ENCODE results near the gene PIEZO1. TPM values are rescaled to one million over a fixed set of nuclear protein-coding genes. Genes with fewer than 3 reads are reported as not detected.

PIEZO1 gene
- total and polyA plus RNA-seq, 10 donors: 145 to 385 (median 201) TPM

DNA sequence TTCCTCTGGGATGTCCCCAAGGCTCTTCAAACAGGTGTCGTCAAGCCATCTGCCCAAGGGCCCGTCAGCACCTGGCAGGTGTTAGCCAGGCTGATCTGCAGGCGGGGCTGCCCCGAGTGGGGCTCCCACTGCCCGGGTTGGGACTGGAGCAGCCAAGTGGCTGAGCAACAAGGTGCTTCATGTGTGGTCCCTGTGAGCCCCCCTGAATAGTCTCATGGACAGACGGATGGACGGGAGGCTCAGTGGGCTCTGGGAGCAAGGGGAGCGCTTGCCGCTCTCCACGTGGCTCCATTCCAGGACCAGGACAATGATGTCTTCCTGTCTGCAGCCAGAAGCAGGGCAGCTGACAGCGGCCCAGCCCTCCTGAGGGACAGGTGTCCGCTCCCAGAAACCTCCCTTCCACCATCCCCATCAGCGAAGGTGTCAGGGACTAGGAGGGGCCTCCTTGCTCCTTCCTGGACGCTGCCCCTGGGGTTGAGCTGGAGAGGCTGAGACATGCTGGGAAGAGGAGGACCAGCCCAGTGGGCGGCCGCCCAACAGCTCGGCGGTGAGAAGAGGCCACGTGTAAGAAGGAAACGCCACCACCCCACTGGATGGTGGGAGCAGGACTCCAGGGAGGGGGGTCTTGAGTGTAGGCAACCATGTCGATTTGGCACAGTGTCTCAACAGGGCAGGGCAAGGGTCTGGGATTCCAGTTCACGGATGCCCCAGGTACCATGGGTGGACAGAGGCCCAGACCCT lies 108.3 kb downstream of the PIEZO1 start:
- intact Hi-C loops (cut with DNase I; ENCODE audit: low total_unique reads): no loop called here
- peaks cover 11 to 21% (median 18%) of the 10 kb centered on the region in 6 donors for H3K4me1 ChIP-seq
- H3K4me3 ChIP-seq: no peak overlapping the region
- H3K27ac ChIP-seq: no peak overlapping the region
- peaks cover 0 to 33% (median 7%) of the 10 kb centered on the region in 7 donors for H3K27me3 ChIP-seq (replicated peaks in 1 of 7)
- peaks cover 0 to 76% (median 15%) of the 10 kb centered on the region in 6 donors for H3K36me3 ChIP-seq
- no peaks in the 10 kb centered on the region for H3K9me3 ChIP-seq
- no peak for DNase-seq
- 80 to 94% (median 86%) methylated on average over 18 to 22 of the region's 22 CpGs for WGBS, 5 donors
- TF ChIP-seq POLR2AphosphoS5 (IDR thresholded peaks at IDR 0.05): no peak
- TF ChIP-seq, protein P1, sequence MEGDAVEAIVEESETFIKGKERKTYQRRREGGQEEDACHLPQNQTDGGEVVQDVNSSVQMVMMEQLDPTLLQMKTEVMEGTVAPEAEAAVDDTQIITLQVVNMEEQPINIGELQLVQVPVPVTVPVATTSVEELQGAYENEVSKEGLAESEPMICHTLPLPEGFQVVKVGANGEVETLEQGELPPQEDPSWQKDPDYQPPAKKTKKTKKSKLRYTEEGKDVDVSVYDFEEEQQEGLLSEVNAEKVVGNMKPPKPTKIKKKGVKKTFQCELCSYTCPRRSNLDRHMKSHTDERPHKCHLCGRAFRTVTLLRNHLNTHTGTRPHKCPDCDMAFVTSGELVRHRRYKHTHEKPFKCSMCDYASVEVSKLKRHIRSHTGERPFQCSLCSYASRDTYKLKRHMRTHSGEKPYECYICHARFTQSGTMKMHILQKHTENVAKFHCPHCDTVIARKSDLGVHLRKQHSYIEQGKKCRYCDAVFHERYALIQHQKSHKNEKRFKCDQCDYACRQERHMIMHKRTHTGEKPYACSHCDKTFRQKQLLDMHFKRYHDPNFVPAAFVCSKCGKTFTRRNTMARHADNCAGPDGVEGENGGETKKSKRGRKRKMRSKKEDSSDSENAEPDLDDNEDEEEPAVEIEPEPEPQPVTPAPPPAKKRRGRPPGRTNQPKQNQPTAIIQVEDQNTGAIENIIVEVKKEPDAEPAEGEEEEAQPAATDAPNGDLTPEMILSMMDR (IDR thresholded peaks at IDR 0.05 in 8 of 11, conservative IDR thresholded peaks at IDR 0.05 in 3 of 11): no peak
- no peak for TF ChIP-seq POLR2A (IDR thresholded peaks at IDR 0.05)

- intact Hi-C loops (cut with DNase I; ENCODE audit: low total_unique reads): no loop called here
- Histone ChIP-seq H3K9me3 (no peaks in the 10 kb centered on the region), H3K4me1 (peaks cover 0 to 3% (median 0%) of the 10 kb centered on the region in 6 donors), H3K27ac (no peak overlapping the region), H3K36me3 (peaks cover 0 to 68% (median 14%) of the 10 kb centered on the region in 6 donors), H3K4me3 (no peak overlapping the region), H3K27me3 (replicated peaks in 1 of 7) (peaks cover 0 to 20% (median 0%) of the 10 kb centered on the region in 7 donors)
- no peak for DNase-seq
- TF ChIP-seq, protein P1 (IDR thresholded peaks at IDR 0.05 in 8 of 11, conservative IDR thresholded peaks at IDR 0.05 in 3 of 11): no peak
- TF ChIP-seq POLR2A (IDR thresholded peaks at IDR 0.05) (no peak), POLR2AphosphoS5 (IDR thresholded peaks at IDR 0.05) (no peak)
- WGBS, 5 donors: 81 to 95% (median 90%) methylated on average over 19 of the region's 19 CpGs
Observed at GRCh38 chr16:88673716-88674379, 111.2 kb downstream of the PIEZO1 start.

DNA sequence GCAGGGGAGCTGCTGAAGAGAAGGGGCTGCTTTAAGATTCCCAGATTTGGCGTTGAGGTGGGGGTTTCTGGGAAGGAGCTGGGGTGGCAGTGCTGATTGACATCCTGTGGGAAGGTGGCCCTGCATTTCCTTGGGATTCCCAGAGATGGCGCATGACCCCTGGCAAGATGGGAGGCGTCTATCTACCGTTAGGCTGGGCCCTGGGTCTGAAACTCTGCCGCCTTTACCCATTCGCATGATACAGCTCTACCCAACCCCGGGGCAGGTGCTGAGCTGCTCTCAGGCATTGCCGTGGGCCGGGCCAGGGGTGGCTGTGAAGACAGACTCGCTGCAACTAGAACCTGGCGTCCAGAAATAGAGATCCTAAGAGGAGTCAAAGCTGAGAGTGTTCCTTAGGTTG lies 112.2 kb downstream of the PIEZO1 start:
- 73 to 88% (median 80%) methylated on average over 11 of the region's 11 CpGs for WGBS, 5 donors
- intact Hi-C loops (cut with DNase I; ENCODE audit: low total_unique reads): no loop called here
- Histone ChIP-seq H3K27me3 (replicated peaks in 1 of 7) (peaks cover 0 to 9% (median 0%) of the 10 kb centered on the region in 7 donors), H3K4me1 (peaks cover 0 to 3% (median 0%) of the 10 kb centered on the region in 6 donors), H3K27ac (no peak overlapping the region), H3K9me3 (no peaks in the 10 kb centered on the region), H3K4me3 (no peak overlapping the region), H3K36me3 (peaks cover 0 to 61% (median 5%) of the 10 kb centered on the region in 6 donors)
- no peak for DNase-seq
- TF ChIP-seq POLR2AphosphoS5 (IDR thresholded peaks at IDR 0.05) (no peak), POLR2A (IDR thresholded peaks at IDR 0.05) (no peak)
- TF ChIP-seq, protein P1 (IDR thresholded peaks at IDR 0.05 in 8 of 11, conservative IDR thresholded peaks at IDR 0.05 in 3 of 11): no peak

DNA sequence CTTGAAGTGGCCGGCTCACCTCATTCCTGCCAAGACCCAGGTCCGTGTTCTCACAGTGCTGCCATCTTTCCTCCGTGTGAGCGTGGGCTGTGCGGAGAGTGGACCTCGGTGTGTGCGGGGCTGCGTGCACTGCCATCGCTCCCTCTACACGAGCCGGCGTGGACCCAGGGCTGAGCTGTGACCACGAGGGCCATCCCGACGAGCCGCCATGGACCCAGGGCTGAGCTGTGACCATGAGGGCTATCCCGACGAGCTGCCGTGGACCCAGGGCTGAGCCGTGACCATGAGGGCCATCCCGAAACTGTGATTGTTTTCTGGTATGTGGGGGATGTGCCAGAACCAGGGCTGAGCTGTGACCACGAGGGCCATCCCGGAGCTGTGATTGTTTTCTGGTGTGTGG lies 113.2 kb downstream of the PIEZO1 start:
- H3K4me1 ChIP-seq: peaks cover 0 to 3% (median 0%) of the 10 kb centered on the region in 6 donors
- no peak for DNase-seq
- no peak overlapping the region for H3K4me3 ChIP-seq
- H3K27me3 ChIP-seq (replicated peaks in 1 of 7): peaks cover 0 to 3% (median 0%) of the 10 kb centered on the region in 7 donors
- TF ChIP-seq, protein P1 (IDR thresholded peaks at IDR 0.05 in 8 of 11, conservative IDR thresholded peaks at IDR 0.05 in 3 of 11): no peak
- TF ChIP-seq POLR2A (IDR thresholded peaks at IDR 0.05): no peak
- H3K36me3 ChIP-seq: peaks cover 0 to 52% (median under 1%) of the 10 kb centered on the region in 6 donors
- no peak overlapping the region for H3K27ac ChIP-seq
- 87 to 94% (median 93%) methylated on average over 17 to 23 of the region's 23 CpGs for WGBS, 5 donors
- intact Hi-C loops (cut with DNase I; ENCODE audit: low total_unique reads): no loop called here
- H3K9me3 ChIP-seq: no peaks in the 10 kb centered on the region
